Stimulated activated CD4-positive, alpha-beta T cell treated with anti-CD3 and anti-CD28 coated beads, TNF-alpha, amount 100 ng/mL, for 4 hours (primary cell): Measurements from ENCODE around the gene GADD45B.
"Not testable (repeated sequence)": the region's sequence is repeated elsewhere in the genome, so short reads cannot be mapped to it uniquely, and the experiment has no call there.

Experiments
- DNase-seq, 3 experiments: peaks; one replicate each; pipeline ENCODE4 v3.0.0-alpha.2; 2020; ENCODE audit warnings: low read depth in 3 of 3

Gene GADD45B

DNA sequence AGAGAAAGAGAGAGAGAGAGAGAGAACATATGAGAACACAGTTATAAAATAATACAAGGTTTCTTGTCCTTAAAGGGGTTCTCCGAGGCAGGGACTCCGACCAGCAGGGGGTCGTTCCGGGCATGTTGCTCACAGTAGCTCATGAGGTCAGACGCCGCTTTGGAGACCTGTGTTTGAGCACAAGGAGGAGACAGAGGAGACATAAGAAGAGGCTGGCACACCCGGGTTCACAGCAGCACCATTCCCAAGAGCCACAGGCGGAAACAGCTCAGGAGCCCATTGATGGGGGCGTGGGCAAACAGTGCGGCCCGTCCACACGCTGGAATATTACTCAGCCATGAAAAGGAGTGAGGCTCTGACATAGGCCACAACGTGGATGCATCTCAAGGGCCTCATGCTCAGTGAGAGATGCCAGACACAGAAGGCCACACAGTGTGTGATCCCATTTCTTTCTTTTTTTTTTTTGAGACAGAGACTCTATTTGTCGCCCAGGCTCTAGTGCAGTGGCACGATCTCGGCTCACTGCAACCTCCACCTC, 39.1 kb downstream of the GADD45B start:
- DNase-seq = no peak

DNA sequence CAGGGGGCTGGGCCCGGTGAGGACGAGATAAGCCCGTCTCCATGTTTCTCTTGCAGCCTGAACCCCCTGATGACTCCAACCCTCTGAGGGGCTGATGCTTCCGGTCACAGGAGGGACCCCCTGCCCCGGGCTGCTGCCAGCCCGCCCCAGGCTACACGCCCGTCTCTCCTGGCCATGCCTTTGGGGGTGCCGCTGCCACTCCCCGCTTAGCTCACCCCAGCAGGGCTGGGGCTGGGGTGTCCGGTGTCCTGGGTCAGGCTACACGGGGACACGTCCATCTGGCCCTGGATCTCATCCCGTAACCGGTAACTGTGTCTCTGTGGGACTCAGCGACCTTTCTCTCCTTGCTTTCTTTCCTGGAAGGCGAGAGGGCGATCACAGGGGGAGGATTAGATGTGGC, 40.8 kb downstream of the GADD45B start:
- no peak for DNase-seq

DNA sequence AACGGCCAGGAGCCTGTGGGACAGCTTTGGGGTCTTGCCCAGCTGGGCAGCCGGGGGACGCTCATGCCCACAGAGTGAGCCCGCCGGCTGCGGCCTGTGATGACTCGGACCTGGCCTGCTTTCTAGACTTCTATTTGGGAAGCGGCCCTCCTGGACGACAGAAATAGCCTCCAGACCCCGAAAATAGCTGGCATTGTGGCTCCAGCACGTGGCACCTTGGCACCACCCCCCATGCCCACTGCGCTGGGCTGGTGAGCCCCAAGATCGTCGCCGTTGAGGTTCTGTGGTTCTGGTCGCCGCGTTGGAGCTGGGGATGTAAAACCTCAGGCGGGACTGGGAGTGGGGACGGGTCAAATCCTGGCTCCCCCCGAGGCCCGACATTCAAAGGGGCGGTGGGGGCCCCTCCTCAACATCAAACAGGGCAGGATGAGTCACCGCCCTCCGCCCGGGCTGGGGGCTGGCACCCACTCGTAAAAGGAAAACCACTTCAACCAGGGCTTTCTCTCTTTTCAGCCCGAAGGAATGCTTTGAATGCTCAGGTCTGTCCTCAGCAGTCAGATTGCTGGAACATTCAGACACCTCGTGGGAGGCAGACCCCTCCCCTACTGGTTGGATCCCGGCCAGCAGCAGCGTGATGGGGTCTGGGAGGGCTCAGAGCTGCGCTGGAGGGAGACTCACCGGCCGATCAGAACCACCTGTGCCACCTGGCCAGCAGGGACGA, 42.1 kb downstream of the GADD45B start:
- no peak for DNase-seq

- not testable (repeated sequence) for DNase-seq
Observed at GRCh38 chr19:2518856-2519255, 42.9 kb downstream of the GADD45B start.

GRCh38 chr19:2519482-2519881, 43.6 kb downstream of the GADD45B start:
- DNase-seq = no peak

- DNase-seq = no peak
Observed at GRCh38 chr19:2523630-2524311, 47.8 kb downstream of the GADD45B start.

- no peak for DNase-seq
Observed at GRCh38 chr19:2524361-2524839, 48.5 kb downstream of the GADD45B start.

DNA sequence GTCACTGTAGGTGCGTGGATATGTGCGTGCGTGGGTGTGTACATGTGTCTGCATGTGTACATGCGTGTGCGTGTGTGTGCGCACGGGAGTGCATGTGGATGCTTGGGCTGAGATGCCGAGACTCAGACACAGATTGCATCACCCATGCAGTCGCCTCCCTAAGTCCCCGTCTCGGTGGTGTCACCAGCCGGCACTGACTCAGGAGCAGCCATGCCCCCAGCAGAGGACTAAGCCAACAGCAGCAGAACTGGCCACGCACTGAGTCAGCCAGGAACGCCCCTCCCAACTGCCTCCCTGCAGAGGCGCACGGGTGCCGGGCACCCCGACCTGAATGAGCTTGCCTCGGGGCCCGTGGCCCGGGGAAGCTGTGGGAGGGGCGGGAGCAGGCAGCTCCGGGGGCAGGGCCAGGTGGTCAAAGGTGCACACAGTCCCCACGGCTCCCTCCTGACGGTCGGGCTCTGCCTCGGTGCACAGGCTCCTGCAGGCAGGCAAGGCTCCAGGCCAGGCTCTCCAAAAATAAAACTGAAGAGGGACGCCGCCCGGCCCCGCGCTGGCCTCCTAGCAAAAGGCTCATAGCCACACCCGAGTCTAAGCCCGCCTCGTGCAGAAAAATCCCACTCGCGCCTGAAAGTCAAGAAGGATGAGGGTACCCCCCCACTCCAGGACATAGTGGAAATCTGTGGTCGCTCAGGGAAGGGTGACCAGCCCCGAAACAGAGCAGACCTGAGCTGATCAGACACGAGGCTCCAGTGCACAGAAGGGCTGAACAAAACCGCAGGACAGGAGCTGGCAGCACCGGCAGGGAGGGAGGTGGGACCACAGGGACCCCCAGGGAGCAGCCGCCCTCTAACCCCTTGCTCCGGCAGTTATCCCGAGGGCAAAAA, 49.2 kb downstream of the GADD45B start:
- DNase-seq = no peak

DNA sequence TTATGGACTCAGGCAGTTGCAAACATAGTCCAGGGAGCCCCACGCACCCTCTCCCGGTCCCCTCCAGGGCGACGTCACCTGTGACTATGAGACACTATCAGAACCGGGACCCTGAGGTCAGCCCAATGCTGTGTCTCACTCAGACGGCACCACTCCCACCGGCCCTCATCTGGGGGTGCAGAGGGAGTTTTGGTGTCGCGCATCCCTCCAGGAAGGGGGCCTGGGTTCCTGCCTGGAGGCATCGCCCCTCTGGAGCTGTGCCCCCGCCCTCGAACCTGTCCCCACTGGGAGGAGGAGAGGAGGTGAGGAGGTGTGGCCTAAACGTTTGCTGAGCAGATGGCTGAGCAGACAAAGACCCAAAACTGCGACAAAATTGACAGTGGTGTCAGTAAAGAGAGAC, 51.2 kb downstream of the GADD45B start:
- DNase-seq = no peak

DNA sequence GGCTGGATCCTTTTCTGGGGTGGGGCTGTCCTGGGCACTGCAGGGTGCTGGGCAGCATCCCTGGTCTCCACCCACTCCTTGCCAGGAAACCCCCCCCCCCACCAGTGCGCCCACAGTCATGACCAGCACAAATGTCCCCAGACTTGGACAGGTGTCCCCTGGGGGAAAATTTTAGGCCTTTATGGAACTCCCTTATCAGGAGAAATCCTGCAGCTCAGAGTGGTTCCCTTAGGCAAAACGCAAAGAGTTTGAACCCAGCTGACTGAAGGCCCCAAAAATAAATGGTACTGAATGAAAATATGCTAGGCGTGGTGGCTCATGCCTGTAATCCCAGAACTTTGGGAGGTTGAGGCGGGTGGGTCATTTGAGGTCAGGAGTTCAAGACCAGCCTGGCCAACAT, 51.8 kb downstream of the GADD45B start:
- DNase-seq = no peak
